ENCODE results near the gene PAM.

- TF ChIP-seq ZNF274 (IDR thresholded peaks at IDR 0.05; ENCODE audit: low read depth, low read length) = no peak
- no peak for TF ChIP-seq SUZ12 (IDR thresholded peaks at IDR 0.05; ENCODE audit: extremely low read depth, insufficient read depth, insufficient read length)
- TF ChIP-seq YY1 (IDR thresholded peaks at IDR 0.05; ENCODE audit: insufficient read depth, insufficient read length) = no peak
Observed at GRCh38 chr5:103005276-103005675, 250.2 kb downstream of the PAM start.
